HG02623 (cell line): ENCODE measurements around the gene PHF2.

Experiments used
- ATAC-seq: cut with Tn5 transposase; IDR thresholded peaks from one replicate; pipeline ENCODE4 v1.9.1; 2021; ENCODE audit warnings: moderate library complexity; ENCODE audit not compliant: unreplicated experiment

PHF2 gene

DNA sequence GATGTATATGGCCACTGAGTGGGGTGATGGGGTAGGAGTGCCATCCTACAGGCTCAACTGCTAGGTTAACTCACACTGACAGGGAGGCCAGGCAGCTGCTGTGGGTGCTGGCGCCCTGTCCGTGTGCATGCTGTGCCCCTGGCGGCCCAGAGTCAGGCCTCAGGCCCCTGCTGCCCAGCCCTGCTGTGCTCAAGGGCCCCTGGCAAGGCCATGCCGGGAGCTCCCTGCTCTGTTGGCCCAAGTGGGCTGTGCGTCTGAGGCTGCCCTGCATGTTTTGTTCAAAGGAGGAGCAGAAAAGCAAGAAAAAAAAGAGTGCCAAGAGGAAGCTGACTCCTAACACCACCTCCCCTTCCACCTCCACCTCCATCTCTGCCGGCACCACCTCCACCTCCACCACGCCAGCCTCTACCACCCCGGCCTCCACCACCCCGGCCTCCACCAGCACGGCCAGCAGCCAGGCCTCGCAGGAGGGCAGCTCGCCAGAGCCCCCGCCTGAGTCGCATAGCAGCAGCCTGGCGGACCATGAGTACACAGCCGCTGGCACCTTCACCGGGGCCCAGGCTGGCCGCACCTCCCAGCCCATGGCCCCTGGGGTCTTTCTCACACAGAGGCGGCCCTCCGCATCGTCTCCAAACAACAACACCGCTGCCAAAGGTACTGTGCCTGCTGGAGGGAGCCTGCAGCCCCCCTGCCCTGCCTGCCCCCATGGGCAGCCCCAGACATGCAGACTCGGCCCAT lies 100.1 kb downstream of the PHF2 start:
- no peak for ATAC-seq

DNA sequence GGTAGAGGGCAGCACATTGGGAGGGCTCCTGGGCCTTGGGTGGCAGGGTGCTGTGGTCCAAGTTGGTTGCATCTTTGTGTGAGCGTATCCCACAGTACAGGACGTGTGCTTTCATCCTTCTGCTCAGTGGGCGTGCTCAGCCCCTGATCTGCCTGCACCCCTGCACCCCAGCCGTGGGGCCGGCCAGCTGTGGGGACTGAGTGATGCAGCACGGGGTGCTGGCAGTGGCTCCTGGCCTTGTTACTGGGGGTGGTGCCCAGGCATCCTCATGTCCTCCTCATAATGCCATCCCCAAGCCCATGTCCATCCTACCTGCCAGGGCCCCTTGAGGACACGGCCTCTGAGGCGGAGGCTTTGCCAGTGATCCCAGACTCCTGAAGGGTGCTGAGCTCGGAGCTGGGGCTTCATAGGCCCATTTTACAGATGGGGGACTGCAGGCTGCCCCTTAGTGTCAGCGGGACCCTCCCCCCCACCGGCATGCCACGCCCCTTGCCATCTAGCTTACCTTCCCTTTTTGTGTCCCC lies 100.7 kb downstream of the PHF2 start:
- no peak for ATAC-seq

DNA sequence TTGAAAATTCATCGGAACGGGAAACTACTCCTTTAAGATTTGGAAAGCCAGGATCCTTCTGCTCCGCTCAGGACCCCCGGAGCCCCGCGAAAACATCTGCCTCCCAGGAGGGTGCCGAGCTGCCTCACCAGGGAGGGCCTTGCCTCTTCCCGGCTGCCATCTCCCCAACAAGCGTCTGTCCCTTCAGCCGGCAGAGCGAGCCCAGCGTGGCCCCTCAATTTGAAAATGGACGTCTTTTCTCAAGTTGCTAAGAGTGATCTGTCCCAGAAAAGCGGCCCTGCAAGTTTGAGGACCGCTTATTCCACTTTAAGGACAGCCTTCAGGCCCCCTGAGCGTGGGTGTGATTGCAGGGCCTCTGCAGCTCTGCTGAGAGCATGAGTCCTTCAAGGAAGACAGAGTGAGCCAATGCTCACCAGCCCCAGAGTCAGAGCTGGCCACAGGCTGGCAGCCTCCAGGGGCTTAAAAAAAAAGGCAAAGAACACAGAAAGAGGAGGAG lies 101.3 kb downstream of the PHF2 start:
- ATAC-seq: no peak

DNA sequence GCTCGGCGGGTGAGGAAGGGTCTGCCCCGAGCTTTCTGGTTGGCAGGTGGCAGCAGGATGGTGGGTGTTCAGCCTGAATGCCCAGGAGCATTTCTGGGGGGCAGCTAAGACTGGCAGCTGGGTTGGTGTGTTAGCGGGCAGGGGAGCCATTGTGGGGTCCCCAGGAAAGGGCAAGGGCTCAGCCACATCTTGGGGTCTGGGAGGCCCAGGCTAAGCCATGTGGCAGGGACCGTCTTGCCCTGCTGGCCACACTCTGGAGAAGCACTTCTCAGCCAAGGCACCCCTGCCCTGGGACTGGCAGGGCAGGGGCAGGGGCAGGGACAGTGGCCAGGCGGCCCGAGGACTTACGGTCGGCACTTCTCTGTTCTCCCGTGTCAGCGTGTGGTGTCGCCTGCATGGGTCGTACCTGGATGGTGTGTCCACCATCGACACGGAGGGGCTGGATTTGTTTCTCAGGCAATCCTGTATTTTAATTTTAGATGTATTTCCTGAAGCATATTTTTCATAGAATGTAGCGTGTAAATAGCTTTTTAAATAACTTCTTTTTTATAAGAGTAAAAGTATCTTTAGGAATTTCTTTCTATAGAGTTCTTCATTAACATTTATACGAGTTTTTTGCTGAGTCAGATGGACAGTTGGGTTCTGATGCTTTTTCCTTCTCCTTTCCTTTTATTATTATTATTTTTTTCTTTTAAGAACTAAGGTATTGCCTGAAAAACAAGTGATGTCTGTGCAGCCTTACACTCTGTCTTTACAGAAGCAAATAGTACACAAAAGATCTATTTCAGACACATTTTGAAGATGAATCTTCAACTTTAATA lies 102.0 kb downstream of the PHF2 start:
- no peak for ATAC-seq

DNA sequence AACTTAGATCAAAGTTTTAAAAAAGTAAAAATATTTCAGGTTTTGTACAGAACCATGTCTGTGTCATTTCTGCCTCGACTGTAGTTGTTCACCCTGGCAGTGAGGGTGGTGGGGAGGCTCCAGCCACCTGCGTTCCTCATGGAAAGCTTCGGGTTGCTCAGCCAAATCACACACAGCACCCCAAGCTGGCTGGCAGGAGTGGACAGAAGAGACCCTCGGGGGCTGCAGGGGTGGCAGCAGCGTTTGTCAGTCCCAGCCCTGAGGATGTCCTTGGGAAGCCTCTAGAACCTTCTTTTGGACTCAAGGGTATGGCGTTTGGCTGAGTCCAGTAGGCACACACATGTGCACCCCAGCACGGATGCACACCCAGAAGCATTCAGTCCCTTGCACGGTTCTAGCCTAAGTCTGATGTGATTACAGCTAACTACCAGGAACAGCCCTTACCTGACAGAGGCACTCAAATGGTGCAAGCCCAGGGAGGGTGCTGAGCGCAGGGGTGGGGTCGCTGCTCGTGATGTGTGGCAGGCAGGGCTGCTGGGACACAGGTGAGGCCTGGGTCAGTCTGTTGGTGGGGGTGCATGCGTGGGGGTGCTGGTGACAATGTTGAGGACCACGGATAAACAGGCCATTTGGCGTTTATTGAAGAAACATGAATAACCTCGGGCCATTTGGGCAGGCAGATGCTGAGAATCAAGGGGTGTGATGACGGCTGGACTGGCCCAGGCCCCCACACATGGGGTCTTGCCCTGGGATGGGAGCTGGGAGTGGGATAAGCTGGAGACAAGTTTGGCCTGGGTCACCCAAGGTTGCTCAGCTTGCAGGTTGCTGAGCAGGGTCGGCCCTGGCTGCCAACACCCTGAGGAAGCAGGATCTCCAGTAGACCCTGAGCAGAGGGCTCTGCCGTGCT lies 103.4 kb downstream of the PHF2 start:
- no peak for ATAC-seq

DNA sequence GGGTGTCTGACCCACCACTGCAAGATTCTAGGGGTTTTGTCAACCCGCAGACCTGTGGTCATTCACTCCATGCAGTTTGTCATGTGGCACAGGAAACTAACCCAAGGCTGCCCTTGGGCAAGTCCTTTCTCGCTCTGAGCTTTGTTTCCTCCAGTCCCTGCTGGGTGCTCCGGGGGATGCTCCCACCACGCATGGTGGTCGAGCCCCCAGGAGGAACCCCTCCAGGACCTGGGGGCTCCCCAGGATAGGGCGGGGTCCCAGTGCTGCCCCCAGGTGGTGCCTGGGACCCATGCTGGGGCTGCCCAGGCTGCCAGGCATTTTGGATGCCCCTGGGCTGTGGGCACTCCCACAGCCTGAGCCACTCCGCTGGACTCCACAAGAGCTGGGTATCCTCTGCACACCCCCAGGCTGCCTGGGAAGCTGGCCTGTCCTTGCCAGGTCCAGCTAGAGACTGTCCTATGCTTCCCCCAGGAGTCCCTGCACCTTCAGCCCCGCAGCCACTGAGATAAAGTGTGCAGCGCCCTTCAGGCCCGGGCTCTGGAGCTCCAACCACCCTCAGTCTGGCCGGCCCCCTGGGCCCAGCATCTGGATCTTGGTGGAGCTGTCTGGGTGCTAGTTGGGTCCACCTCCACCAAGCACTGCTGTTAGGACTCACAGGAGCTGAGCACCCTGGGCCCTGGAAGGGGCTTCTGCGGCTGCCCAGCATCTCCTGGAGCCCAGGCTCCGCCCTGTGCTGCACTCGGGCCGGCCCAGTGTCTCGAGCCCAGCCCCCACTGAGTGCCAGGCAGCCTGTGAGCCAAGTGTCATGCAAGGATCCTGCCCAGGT lies 104.3 kb downstream of the PHF2 start:
- ATAC-seq: no peak

DNA sequence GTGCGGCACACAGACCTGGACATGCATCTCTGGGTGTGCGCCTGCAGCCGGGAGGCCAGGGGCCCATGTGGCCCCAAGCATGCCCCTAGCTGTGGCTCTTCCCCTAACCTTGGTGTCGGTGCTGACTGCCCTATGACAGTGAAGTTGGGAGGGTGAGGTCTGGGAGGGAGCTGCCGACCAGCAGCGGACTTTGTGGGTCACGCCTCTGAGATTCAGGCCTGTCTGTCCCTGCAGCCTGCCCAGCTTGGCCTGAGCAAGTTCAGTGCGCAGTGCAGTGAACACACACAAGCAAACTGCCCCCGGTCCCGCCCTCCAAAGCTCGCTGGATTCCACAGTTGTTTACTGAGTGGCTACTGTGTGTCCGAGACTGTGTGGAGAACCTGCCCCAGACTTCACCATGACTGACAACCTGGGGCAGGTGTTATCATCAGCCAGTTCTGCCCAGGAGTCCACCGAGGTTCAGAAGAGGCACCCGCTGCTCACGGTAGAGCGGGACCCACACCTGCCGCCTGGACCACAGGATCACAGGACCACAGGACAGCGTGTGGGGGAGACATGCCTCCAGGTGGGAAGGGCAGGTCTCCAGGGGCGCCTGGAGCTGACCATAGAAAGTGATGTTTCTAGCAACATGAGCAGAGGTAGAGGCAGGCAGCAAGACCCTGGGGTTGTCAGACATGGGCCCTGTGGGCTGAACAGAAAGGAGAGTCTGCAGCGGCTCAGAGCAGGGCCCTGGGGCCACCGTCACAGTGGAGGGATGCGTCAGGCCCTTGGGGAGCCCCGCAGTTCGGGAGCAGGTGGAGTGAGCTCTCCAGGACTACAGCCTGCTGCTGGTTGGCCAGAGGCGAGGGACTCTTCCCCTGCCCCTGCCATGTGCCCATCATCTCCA lies 105.1 kb downstream of the PHF2 start:
- no peak for ATAC-seq

DNA sequence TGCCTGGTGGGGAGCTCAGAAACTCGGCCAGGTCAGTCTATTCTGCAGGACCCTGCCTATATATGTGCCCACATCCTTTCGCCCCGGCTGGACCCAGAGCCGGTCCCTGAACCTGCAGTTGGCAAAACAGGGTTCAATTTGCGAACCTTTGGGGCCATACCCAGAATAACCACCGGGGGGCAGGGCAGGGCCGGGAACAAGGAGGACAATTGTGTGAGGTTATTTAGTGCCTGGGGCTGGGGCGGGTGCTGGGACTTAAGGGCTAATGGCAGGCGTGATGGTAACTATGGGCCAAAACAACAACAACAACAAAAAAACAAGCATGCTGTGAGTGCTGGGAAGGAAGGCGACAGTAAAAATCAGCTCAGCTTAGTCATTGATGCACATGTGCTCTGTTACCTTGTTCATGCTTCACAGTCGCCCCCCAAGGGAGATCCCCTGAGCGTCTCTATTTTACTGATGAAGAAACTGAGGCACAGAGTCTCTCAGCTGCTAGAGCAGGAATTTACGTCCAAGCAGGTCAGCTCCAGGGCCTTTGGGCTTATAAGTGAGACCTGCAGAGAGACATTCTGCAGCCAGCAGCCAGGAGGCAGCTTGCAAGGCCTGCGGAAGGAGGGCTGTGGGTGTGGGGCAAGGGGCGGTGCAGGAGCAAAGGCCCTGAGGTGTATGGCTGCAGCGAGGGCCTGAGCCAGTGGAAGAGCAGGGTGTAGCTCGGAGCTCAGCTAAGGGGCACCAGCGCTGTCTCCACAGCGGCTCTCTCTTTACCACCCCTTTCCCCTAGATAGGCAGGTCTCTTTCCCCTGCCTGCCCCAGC lies 106.0 kb downstream of the PHF2 start:
- ATAC-seq: no peak

DNA sequence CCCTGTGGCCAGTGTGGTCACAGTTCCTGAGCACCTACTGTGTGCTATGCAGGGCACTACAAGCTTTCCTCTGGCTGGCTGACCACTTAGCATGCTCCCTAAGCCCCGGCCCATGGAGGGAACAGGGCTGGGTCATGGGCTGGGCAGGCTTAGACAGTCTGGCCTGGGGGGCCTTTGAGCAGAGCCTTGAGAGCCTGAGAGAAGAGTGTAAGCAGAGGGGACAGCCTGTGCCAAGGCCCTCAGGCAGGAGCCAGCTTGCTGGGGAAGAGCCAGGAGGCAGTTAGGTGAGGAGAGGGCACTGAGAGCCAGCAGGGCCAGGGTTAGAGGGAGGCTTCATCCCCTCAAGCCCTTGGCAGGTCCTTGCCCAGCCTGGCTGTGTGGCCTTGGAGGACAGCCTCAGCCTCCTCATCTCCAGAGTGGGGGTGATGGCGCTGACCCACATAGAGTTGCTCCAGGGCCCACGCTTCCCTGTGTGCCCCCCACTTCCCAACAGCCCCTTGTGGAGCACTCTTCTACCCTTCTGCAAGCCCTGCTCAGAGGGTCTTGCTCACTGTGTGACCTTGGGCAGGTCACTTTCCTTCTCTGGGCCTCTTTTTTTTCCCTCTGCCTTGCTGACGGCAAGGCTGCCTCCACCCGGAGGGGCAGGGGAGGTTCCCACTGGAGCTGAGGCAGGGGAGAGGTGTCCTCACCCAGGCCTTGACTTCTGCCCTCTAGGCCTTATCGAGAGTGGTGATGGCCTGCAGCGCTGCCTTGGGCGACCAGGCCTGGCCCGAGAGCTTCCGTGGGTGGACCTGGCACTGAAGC lies 107.1 kb downstream of the PHF2 start:
- ATAC-seq: no peak

DNA sequence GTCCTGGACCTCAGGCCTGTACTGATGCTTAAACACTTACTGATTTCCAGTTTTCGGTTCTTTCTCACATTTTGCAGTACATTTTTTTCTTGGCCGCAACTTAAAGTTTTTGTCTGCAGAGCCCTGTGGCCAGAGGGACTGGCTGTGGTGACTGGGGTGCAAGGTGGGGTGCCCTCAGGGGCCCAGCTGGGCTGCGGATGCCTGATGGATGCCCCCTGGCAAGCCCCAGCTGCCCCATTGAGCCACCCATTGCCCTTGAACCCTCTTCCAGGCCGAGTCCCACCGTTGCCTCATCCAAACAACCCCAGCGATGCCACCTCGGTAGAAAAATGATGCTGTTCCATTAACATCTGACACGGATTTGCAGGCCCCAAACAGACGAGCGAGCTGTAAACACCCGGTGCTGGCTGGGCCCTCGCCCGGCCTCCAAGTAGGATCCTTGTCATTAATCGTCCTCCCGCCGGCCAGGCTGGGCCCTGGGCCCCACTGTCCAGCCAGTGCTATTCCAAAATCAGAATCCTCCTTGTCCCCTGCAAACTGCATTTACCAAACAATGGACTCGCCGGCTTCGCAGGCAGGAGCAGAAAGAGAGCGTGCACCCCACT lies 107.9 kb downstream of the PHF2 start:
- ATAC-seq: no peak

DNA sequence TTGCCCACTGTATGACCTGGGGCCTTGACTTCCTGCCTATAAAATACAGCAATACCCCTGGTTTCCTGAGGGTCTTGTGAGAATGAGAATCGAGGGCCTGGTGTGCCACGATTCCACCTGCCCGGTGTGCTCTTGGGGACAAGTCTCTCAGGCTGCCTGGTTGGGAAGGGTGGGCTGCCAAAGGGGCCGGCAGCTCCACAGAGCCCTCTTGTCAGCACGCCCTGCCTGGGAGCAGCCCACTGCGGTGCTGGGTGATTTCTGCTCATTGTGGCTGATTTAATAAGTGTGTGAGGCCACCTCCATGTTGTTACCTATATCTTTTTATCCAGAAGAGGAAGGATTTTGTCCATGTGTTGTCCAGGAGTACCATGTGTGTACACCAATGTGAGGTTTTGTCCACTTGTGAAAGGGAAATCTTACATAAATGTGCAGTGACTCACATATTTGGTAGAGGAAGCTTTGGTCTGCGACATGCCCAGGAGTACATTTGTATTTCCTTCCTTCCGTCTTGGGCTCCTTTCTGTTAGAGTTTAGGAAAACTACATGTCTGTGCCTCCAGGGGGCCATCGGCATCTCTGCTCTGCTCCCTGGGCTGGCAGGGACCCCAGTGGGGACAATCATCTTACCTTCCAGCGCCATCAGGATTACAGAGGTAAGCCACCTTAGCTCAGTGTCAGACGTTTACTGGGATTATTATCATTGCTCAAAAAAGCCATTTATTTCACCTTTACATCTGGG lies 108.6 kb downstream of the PHF2 start:
- ATAC-seq: no peak

DNA sequence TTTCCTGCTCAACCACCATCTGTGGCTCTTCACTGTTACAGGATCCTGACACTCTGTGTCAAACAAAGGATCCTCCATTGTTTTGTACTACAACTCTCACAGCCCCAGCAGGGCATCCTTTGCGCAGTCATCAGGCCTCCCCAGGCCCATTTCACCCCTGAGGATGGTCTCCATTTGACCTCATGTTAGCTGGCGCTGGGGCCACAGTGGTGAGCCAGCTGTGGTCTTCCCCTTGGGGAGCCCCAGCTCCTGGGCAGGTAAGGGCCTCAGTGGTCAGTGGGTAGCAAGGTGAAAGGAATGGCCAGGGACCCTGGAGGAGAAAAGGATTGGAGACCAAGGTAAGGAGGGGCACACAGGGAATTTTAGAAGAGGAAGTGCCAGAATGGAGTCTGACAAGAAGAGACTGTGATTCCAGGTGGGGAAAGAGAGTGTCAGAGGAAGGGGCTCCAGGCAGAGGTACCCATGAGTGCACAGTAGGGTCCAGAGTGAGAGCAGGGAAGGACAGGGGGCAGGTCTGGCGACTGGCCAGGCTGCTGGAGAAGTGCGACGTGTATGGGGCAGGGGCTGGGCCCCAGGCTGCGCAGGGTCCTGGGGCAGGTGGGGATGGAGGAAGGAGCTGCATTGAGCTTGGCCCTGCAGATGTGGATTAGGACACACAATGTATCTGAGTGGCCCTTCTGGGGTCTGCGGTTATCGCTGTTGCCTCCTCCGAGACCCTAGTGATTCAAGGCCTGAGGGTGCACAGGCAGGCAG lies 109.9 kb downstream of the PHF2 start:
- ATAC-seq: no peak

DNA sequence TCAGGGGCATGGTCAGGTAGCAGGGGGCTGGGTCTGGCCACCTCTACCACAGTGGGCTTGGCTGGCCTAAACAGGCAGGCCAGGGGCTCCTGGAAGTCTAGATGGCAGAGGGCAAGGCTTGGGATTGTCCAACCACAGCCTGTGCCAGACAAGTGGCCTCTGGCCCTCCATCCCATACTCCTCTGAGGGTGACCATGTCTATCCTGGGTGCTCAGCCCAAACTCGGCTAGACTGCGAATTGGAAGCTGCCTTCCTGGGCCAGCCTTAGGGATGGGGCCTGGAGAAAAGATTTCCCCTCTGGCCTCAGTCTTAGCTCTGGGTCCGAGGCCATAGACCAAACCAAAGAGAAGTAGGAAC lies 110.5 kb downstream of the PHF2 start:
- ATAC-seq: no peak

DNA sequence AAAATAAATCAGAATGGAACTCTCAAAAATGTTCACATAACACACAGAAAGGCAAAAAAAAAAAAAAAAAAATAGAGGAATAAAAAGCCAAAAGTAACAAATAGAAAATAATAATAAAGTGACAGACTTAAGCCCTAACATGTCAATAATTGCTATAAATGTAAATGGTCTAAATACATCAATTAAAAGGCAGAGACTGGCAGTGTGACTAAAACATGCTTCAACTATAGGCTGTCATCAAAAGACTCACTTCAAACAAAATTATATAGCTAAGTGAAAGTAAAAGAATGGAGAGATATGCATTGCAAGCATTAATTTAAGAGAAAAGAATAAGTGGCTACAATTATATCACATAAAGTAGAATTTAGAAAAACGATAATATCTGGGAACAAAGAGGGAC lies 114.2 kb downstream of the PHF2 start:
- ATAC-seq: no peak

DNA sequence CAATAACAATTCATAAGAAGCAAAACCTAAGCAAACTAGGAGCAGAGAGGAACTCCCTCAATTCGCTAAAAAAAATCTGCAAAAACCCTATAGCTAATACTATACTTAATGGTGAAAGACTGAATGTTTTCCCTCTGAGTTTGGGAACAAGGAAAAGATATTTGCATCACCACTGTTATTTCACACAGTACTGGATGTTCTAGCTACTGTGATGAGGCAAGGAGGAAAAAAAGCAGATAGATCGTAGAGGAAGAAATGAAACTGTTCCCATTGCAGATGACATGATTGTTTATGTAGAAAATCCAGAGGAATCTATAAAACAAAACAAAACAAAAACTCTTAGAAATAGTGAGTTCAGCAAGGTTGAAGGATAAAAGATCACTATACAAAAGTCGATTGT lies 116.7 kb downstream of the PHF2 start:
- no peak for ATAC-seq
